GM23248 (cell line): ENCODE measurements around the gene SERINC2.

Source experiments
- EZH2 ChIP-seq: fragments of 200-600 bp; sonication (generic); IDR thresholded peaks from 2 replicates; pipeline ENCODE4 v1.6.1; 2018; ENCODE audit warnings: antibody characterized with exemption, mild to moderate bottlenecking; ENCODE audit not compliant: insufficient read depth, poor library complexity, severe bottlenecking
- EZH2phosphoT487 ChIP-seq: fragments of 200-600 bp; sonication (generic); IDR thresholded peaks from 2 replicates; pipeline ENCODE4 v1.6.1; 2018; ENCODE audit warnings: antibody characterized with exemption, moderate library complexity, mild to moderate bottlenecking, low read depth; ENCODE audit not compliant: insufficient read depth

DNA sequence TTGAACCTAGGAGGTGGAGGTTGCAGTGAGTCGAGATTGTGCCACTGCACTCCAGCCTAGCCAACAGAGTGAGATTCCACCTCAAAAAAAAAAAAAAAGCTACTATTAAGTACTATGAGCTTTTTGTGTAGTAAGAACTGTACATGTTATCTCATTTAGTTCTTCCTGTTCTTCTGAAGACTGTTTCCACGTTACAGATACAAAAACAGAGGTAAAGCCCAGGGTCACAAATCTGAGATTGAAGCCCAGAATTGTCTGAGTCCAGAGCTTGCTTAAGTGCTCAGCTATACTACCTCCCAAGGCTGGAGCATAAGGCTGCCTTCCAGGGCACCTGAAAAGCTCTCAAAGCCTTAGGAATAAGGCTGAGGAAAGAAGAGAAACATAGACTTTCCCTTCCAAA is 43.0 kb upstream of the SERINC2 start:
- TF ChIP-seq EZH2 (no peak), EZH2phosphoT487 (no peak)
